NCI-H2196 (cell line): ENCODE measurements around the gene POLR2L.

Source experiments
- DNase-seq: peaks from one replicate; lab custom pipeline; 2025; ENCODE audit not compliant: unreplicated experiment; lab: John Stamatoyannopoulos, UW

POLR2L gene

GRCh38 chr11:839875-840617 is 2.3 kb downstream of the POLR2L start:
- no peak for DNase-seq

- DNase-seq: no peak
These were observed 3.1 kb downstream of the POLR2L start for GRCh38 chr11:839280-839623.

- DNase-seq: no peak
These were observed 3.7 kb downstream of the POLR2L start for GRCh38 chr11:838441-839279.

GRCh38 chr11:837990-838307 is 4.4 kb downstream of the POLR2L start:
- no peak for DNase-seq

- no peak for DNase-seq
These were observed 4.9 kb downstream of the POLR2L start for GRCh38 chr11:837189-837989.

GRCh38 chr11:836700-837099 is 5.6 kb downstream of the POLR2L start:
- no peak for DNase-seq

GRCh38 chr11:836274-836673 is 6.1 kb downstream of the POLR2L start:
- no peak for DNase-seq

- DNase-seq: no peak
These were observed 7.7 kb downstream of the POLR2L start for GRCh38 chr11:834371-835316.

GRCh38 chr11:833849-834311 is 8.4 kb downstream of the POLR2L start:
- no peak for DNase-seq

GRCh38 chr11:833114-833791 is 9.1 kb downstream of the POLR2L start:
- DNase-seq: peak; percentile 64

GRCh38 chr11:832529-833113 is 9.7 kb downstream of the POLR2L start, which contains the start of gene CD151:
TSS of gene CD151 (plus strand) at chr11:832952. CDS start at chr11:836070, 3,118 bp downstream.
- peak; percentile 69 for DNase-seq

- no peak for DNase-seq
These were observed 10.3 kb downstream of the POLR2L start for GRCh38 chr11:831961-832528.

- DNase-seq: no peak
These were observed 11.0 kb downstream of the POLR2L start for GRCh38 chr11:831118-831864.

GRCh38 chr11:830295-831117 is 11.8 kb downstream of the POLR2L start:
- no peak for DNase-seq

GRCh38 chr11:829847-830294 is 12.5 kb downstream of the POLR2L start:
- no peak for DNase-seq

- DNase-seq: no peak
These were observed 13.0 kb downstream of the POLR2L start for GRCh38 chr11:829176-829846.
